Skeletal muscle tissue (tissue), 4 donors: ENCODE results near the gene DSCAML1. TPM values are rescaled to one million over a fixed set of nuclear protein-coding genes. Genes with fewer than 3 reads are reported as not detected.
A peak's percentile ranks its signal among the peaks of the same experiment; 100 is the strongest.
"Not testable (repeated sequence)": the region's sequence is repeated elsewhere in the genome, so short reads cannot be mapped to it uniquely, and the experiment has no call there.

Experiments
- H3K27ac ChIP-seq: one replicate; pipeline ENCODE4 v1.7.0; 2013; ENCODE audit warnings: mild to moderate bottlenecking, low read depth, low read length, inconsistent platforms
- H3K27me3 ChIP-seq, 3 donors: one replicate each; pipeline ENCODE4 v1.7.0; 2013; ENCODE audit warnings: low read length in 3 of 3; ENCODE audit not compliant: control insufficient read depth in 3 of 3, insufficient read depth in 3 of 3
- H3K36me3 ChIP-seq, 3 donors: one replicate each; pipeline ENCODE4 v1.7.0; 2013; ENCODE audit warnings: low read length in 3 of 3; ENCODE audit not compliant: control insufficient read depth in 3 of 3, insufficient read depth in 3 of 3
- H3K4me1 ChIP-seq, 3 donors: one replicate each; pipeline ENCODE4 v1.7.0; 2013; ENCODE audit warnings: low read length in 3 of 3, mild to moderate bottlenecking in 3 of 3; ENCODE audit not compliant: control insufficient read depth in 3 of 3, insufficient read depth in 3 of 3
- H3K4me3 ChIP-seq, 3 donors: one replicate each; pipeline ENCODE4 v1.7.0; 2013; ENCODE audit warnings: low read length in 3 of 3
- H3K9ac ChIP-seq, 3 donors: one replicate each; pipeline ENCODE4 v1.7.0; 2013; ENCODE audit warnings: low read length in 3 of 3, mild to moderate bottlenecking in 3 of 3, moderate library complexity in 2 of 3, low read depth in 1 of 3
- H3K9me3 ChIP-seq, 3 donors: one replicate each; pipeline ENCODE4 v1.7.0; 2013; ENCODE audit warnings: low read length in 3 of 3; ENCODE audit not compliant: control insufficient read depth in 3 of 3
- total RNA-seq: library from RNA; depleted of rRNA; stranded (reverse); fragments of >200 nt; gene quantifications from one replicate; pipeline ENCODE4 v1.2.3, GENCODE V29; 2014
- donor health status: Osteomylitis.

The DSCAML1 gene
- total RNA-seq, 1 donor from 2014 or later: 0.52 TPM

DNA sequence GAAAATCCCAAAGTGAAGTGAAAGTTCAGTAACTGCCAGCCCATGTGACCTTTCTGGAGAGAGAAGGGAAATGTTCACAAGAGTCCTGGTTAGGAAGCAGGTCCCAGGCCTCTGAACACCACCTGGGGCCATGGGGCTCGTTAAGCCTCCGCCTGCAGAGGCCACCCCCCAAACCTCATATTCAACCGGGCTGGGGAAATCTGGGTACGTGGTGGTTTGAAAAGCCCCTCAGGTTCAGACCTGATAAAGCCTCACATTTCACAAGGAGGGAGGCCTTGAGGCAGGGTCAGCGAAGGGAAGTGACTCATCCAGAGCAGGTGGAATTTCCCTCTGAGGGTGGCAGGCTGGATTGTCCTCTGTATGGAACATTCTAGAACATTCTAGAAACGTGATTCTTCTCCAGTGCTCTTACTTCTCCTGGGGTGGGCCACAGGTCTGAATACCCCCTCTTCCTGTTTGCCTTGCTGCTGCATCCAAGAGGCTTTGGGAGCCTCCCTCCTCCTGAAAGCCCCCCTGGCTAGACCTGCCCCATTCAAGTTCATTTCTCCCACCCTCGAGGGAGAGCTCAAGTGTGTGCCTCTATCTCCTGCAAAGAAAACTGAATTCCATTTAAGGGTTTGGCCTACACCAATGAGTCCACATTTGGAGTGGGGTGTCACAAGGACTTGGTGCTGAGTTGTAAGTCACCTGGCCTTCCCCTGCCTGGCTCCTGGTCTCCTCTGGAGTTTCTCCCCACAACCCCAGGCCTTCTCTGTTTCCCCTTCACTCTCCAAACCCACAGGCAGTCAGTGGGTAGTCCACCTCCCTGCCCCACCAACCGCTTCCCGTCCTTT, 21.2 kb upstream of the DSCAML1 start:
- no peaks in the 10 kb centered on the region for H3K36me3 ChIP-seq
- no peak overlapping the region for H3K27ac ChIP-seq
- no peaks in the 10 kb centered on the region for H3K9me3 ChIP-seq
- no peak overlapping the region for H3K4me3 ChIP-seq
- H3K27me3 ChIP-seq: peaks cover 0 to 4% (median 0%) of the 10 kb centered on the region in 3 donors
- no peak overlapping the region for H3K9ac ChIP-seq
- peaks cover 6 to 19% (median 8%) of the 10 kb centered on the region in 3 donors for H3K4me1 ChIP-seq

DNA sequence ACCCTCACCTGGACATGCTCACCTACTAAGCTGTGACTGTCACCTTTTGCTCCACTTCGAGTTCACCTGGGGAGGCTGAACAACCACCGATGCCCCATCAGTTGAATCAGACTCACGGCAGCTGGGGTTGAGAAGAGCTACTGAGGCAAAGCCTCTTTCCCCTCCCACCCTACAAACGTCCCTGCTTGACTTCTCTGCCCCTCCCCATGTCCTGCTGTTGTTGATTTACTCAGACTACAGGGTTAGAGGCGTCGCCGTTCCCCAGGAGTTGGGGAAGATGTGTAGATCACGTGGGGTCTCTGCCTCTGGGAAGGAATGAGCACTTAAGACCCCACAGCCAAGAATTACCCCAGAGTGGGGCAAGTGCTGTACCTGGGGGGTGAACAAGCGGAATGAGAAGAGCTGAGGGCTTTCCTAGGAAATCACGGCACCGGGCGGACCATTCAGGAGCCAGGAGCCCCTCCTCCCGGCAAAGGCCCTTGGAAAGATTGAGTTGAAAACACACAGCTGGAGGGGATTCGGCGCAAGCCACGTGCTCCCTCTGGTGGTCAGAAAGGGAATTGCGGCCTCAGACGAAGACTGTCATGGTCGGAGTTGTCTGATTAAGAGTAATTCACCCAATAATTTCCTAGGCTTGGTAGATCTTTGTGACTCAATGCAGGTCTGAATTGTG, 20.5 kb upstream of the DSCAML1 start:
- Histone ChIP-seq H3K4me1 (peaks cover 4 to 18% (median 6%) of the 10 kb centered on the region in 3 donors), H3K9ac (peak overlapping the region in 1 of 3 donors; percentile 33), H3K4me3 (peak overlapping the region in 1 of 3 donors; percentile 13), H3K27me3 (peaks cover 0 to 4% (median 0%) of the 10 kb centered on the region in 3 donors), H3K9me3 (no peaks in the 10 kb centered on the region), H3K27ac (no peak overlapping the region), H3K36me3 (no peaks in the 10 kb centered on the region)

DNA sequence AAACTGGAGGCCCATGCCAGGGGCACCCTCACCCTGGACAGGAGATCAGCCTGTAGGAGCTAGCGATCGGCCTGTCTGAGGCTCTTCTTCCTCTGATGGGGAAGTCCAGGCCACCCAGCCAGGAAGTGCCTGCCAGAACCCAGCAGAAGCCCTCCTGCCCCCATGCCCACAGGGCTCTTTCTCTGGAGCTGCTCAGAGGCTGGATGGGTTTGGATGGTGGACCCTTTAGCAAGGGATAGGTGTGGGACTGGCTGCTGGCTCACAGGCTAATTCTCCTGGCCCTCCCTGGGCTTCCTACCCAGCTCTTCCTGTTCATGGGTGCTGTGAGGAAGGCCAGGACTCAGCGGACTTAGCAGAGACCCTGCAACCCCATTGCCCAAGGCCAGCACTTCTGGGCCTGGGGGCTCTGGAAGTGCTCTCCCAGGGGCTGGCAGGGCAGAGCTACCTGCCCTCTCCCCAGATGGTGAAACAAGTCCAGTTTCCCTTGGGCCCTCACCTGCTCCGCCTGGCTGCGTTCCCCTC, 19.9 kb upstream of the DSCAML1 start:
- no peaks in the 10 kb centered on the region for H3K9me3 ChIP-seq
- no peak overlapping the region for H3K4me3 ChIP-seq
- peaks cover 4 to 18% (median 6%) of the 10 kb centered on the region in 3 donors for H3K4me1 ChIP-seq
- H3K36me3 ChIP-seq: no peaks in the 10 kb centered on the region
- H3K27ac ChIP-seq: no peak overlapping the region
- no peak overlapping the region for H3K9ac ChIP-seq
- peaks cover 0 to 4% (median 0%) of the 10 kb centered on the region in 3 donors for H3K27me3 ChIP-seq

DNA sequence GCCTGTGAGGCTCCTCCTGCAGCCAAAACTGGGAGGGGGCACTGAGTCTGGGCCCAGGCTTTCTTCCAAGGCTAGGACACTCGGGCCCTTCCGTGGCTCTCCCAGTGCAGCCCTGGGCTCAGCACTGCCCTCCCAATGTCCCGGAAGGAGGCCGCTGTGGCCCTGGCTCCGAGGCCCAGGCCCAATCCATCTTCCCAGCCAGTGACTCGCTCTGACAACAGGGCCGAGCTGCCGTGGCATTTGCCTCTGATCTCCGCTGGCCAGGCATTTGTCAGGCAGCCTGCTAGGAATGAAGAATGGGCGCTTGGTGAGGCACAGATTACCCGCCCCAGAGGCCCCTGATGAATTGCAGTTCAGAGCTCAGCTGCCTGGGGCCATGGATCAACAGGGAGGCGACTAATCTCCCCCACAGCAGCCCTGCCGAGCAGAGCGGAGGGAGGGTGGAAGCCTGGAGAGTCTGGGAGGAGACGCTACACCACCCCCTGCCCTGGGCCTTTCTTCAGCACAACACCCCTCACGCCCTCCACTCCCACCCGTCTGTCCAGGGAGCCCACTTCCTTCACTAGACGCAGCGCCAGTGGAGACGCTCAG, 19.2 kb upstream of the DSCAML1 start:
- Histone ChIP-seq H3K27ac (no peak overlapping the region), H3K9ac (no peak overlapping the region), H3K4me3 (no peak overlapping the region), H3K9me3 (no peaks in the 10 kb centered on the region), H3K27me3 (peaks cover 0 to 4% (median 0%) of the 10 kb centered on the region in 3 donors), H3K4me1 (peaks cover 4 to 18% (median 6%) of the 10 kb centered on the region in 3 donors), H3K36me3 (no peaks in the 10 kb centered on the region)

DNA sequence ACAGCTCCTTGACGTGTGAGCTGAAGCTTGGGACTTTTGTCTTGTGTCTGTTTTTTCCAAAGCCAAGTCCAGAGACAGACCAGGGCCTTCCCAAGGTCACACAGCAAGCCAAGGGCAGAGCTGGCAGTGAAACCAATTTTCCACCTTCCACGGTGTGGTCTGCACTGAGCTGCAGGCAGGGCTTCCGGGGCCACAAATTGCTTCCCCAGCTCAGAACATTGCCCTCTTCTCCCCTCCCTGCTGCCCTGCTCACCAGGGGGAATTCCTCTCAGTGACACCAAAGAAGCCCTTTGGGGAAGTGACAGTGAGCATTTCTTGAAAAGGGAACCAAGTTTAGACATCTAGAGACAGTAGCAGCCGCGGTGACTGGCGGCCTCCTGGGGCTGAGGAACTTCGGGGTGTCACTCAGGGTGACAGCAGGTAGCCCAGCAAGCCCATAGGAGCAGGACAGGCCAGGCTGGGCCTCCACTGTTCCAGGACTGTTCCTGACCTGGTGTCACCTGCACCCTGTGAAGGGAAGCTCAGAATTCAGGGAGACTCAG, 18.3 kb upstream of the DSCAML1 start:
- H3K36me3 ChIP-seq: no peaks in the 10 kb centered on the region
- peaks cover 0 to 4% (median 0%) of the 10 kb centered on the region in 3 donors for H3K27me3 ChIP-seq
- peaks cover 4 to 18% (median 6%) of the 10 kb centered on the region in 3 donors for H3K4me1 ChIP-seq
- H3K27ac ChIP-seq: peak overlapping the region; percentile 19
- no peaks in the 10 kb centered on the region for H3K9me3 ChIP-seq
- no peak overlapping the region for H3K4me3 ChIP-seq
- H3K9ac ChIP-seq: no peak overlapping the region

DNA sequence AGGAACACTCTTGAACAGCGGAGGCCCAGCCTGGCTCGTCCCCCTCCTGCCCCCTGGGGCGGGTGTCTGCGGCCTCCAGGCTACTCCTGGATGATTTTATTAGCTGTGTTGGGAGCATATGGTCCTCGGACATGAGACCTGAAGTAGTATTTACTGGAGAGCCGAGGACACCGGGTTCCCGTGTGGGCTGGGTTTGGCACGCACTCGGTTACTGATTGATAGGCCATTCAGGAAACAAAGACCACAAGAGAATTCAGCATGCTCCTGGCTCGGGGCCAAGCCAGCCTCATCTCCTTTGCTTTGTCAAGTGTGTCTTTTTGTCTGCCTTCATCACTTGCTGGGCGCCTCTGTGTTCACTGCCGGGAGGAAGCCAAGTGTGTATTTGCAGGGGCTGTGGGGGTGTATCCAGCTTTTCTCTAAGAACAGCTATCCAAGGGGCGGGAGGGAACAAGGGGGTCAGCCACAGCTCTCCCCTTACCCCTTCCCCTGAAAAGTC, 17.8 kb upstream of the DSCAML1 start:
- peak overlapping the region; percentile 19 for H3K27ac ChIP-seq
- H3K36me3 ChIP-seq: no peaks in the 10 kb centered on the region
- no peak overlapping the region for H3K4me3 ChIP-seq
- peaks cover 4 to 18% (median 6%) of the 10 kb centered on the region in 3 donors for H3K4me1 ChIP-seq
- H3K9ac ChIP-seq: no peak overlapping the region
- no peaks in the 10 kb centered on the region for H3K9me3 ChIP-seq
- H3K27me3 ChIP-seq: peaks cover 0 to 6% (median under 1%) of the 10 kb centered on the region in 3 donors

DNA sequence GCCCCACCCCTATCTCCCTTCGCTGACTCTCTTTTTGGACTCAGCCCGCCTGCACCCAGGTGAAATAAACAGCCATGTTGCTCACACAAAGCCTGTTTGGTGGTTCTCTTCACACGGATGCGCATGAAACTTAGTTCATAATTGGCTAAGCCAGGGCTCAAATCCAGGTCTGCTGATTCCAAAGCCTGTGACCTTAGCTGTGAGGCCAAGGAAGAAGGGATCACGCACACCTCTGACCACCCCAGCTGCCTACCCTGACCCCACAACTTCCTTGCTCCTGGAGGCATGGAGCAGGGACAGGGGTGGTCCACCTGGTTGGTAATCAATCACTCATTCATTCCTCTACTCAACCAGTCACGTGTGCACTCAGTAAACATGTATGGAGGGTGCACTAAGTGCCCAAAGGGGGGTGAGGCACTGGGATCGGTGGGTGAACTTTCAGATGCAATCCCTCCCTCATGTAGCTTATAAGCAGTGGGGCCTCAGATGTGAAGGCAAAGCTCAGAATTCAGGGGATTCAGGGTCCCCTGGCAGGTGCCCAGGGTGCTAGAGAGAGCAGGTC, 17.3 kb upstream of the DSCAML1 start:
- no peaks in the 10 kb centered on the region for H3K9me3 ChIP-seq
- peaks cover 4 to 22% (median 6%) of the 10 kb centered on the region in 3 donors for H3K4me1 ChIP-seq
- H3K4me3 ChIP-seq: no peak overlapping the region
- H3K27ac ChIP-seq: no peak overlapping the region
- H3K27me3 ChIP-seq: peaks cover 0 to 9% (median 5%) of the 10 kb centered on the region in 3 donors
- H3K36me3 ChIP-seq: no peaks in the 10 kb centered on the region
- H3K9ac ChIP-seq: no peak overlapping the region

DNA sequence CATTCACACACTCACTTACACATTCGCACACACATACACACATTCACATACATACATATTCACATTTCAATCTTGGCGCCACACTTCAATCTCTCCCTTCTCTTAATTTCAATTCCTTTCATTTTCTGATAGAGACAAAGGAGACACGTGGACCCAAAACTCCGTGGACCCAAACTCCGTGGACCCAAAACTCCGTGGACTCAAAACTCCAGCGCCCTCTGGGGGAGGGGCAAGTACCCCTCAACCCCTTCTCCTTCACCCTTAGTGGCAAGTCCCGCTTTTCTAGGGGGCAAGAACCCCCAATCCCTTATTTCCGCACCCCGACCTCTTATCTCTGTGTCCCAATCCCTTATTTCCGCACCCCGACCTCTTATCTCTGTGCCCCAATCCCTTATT, 13.0 kb upstream of the DSCAML1 start:
- not testable (repeated sequence) for H3K9ac ChIP-seq, H3K9me3 ChIP-seq, H3K4me1 ChIP-seq, H3K27ac ChIP-seq, H3K4me3 ChIP-seq, H3K36me3 ChIP-seq
- H3K27me3 ChIP-seq: peaks cover 6 to 20% (median 20%) of the 10 kb centered on the region in 3 donors

DNA sequence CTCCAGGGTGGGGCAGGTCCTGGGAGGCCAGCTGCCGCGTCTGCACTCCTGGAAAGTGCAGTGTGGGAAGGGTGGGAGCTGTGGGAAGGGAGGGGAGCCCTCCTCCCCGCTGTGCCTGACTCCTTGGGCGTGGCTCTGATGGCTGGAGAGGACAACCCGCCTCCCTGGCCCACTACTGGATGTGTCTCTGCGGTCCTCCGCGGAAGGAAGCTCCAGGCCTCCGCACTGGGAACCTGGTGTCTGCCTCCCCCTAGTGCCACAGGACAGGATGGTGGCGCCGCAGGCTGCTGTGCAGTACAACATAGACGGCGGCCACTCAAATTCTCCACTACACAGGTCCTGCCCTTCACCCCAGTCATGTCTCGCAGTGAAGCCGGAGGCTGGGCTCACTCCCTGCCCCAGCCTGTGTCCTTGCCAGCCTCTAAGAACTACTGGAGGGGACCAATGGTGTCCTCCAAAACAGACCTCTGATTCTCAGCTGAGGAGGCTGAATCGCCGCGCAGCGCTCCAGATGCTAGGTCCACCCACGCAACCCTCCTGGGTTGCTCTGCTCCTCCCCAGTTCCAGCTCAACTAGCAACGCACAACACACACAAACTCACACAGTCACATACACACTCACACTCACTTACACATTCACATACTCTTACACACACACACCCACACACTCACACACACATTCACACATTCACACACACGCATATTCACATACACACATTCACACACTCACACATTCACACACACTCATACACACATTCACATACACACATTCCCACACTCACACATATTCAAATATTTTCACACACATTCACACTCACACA, 12.4 kb upstream of the DSCAML1 start:
- peaks cover 0 to 3% (median 2%) of the 10 kb centered on the region in 3 donors for H3K4me1 ChIP-seq
- peaks cover 6 to 20% (median 20%) of the 10 kb centered on the region in 3 donors for H3K27me3 ChIP-seq
- H3K36me3 ChIP-seq: no peaks in the 10 kb centered on the region
- no peak overlapping the region for H3K27ac ChIP-seq
- no peak overlapping the region for H3K4me3 ChIP-seq
- H3K9ac ChIP-seq: no peak overlapping the region
- no peaks in the 10 kb centered on the region for H3K9me3 ChIP-seq
